HUDEP-2 (cell line): Measurements from ENCODE around the gene CCDC85B.

Experiments
- DNase-seq, 76 experiments: peaks; one replicate each; lab custom pipeline; 2025; ENCODE audit not compliant: unreplicated experiment in 76 of 76; lab: John Stamatoyannopoulos, UW

CCDC85B gene

DNA sequence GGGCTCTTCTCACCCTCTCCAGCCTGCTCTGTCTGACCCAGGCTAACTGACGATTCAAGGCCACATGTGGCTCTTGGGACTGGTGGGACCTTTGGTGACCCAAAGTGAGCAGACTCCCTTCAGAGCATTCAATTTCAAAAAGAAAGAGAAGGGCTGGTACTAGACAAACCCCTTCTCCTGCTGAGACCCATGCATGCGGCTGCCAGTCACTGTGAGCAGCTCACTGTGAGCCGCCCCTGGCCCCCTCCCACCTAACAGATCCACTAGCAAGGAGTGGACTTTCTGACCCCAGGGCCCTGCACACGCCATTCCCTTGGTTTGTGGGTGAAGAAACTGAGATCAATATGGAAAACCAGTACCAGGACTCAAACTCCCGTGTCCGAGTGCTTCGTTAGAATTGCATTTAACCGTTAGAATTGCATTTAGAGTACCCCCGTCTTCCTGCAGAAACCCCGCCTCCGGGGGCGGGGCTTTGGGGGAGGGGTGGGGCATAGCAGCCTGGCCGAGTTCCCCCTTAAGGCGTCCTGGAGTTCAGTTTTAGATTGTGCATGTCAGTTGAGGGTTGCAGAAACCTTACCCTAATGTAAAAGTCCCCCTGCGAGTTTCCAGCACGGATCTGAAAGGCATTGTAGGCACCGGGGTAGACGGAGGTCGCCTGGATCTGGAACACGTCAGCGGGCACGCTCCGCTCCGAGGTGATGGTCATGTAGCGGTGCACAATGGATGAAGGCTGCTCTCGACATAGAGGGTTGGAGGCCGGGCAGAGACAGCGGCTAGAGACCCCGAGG is 23.0 kb upstream of the CCDC85B start:
- peak in 4 of 76 experiments; percentile 3 to 15 (median 6) for DNase-seq

DNA sequence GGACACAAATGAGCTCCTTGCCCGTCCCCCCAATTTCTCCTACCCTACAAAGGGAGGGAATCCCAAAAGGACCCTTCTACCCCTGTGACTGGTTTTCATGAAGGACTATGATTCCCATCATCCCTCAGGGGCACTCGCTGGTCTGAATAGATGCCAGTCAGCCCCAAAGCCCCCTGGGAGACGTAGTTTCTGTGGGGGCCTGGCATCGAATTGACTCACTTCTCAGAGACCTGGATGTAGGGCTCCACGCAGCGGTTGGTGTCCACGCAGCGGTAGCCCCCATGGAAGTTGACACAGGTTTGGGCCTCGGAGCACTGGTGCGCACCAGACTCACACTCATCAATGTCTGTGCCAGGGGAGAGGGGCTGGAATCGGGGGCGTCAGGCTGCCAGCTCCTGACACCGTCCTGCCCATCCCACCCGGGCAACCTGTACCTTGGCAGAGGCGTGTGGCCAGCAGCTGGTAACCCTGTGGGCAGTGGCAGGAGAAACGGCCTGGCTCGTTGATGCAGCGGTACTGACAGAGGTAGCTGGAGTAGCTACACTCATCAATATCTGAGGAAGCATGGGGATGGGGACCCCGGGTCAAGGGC is 22.3 kb upstream of the CCDC85B start:
- DNase-seq = peak in 2 of 76 experiments; percentile 16 to 21

DNA sequence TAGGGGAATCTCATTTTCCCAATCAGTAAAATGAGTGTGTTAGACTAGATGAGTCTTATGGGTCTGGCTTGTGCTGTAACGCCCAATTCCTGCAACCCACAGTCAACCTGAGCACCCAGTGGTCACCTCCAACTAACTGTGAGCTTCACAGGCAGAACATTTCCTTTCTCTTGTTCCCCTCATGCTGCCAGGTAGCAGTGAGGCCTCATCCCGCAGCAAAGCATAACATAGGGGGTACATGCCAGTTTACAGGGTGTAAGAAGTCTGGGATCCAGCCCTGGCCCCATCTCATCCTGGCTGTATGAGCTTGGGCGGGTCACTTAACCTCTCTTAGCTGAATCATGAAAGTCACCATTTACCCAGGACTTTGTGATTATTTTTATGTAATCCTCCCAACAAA is 21.6 kb upstream of the CCDC85B start:
- DNase-seq = no peak

GRCh38 chr11:65869643-65870306 is 20.7 kb upstream of the CCDC85B start:
- DNase-seq = peak in 1 of 76 experiments; percentile 7

DNA sequence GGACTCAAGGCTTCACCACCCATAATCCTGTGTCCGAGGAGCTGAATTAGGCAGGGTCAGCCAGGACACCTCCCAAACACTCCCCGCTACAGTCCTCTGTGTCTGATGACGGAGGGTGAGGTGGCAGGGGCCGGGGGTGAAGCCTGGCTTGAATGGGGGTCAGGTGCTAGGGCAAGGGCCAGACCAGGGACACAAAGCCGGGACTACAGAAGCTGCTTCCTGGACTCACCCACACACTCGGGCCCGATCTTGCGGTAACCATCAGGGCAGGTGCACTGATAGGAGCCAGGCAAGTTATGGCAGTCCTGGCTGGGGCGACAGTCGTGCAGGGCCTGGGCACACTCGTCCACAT is 20.2 kb upstream of the CCDC85B start:
- DNase-seq = no peak

- DNase-seq = no peak
These were observed 19.5 kb upstream of the CCDC85B start for GRCh38 chr11:65870706-65871681.

DNA sequence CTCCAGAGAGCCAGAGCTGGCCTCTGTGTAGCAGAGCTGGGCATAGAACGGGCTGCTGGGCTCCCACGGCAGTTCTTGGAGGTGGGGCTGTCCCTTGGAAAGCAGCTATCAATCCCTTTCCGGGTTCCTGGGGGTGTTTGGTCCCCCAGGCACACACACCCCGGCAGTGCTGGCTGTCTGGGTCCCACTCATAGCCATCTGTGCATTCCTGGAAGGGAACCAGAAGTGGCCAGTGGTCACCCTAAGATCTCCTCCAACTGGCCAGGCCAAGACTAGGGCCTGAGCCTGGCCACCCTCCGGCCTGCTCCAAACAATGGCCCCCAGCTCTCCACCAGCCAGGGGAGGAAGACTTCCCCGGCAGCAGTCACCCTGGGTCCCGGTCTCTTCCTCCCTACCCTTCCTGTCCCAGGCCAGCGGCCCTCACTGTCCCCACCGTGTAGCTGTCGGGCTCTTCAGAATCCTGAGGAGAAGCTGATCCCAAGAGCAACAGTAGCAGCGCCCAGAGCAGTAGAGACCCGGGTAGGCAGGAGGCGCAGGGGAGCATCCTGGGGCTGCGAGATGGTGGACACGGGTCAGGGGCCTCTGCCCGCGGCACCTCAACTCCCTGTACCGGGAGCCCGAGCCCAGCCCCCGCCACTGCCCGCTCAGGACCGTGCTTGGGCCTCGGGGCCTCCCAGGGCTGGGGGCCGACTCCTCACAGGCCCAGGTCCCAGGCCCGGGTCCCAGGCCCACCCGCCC is 18.5 kb upstream of the CCDC85B start:
- no peak for DNase-seq

DNA sequence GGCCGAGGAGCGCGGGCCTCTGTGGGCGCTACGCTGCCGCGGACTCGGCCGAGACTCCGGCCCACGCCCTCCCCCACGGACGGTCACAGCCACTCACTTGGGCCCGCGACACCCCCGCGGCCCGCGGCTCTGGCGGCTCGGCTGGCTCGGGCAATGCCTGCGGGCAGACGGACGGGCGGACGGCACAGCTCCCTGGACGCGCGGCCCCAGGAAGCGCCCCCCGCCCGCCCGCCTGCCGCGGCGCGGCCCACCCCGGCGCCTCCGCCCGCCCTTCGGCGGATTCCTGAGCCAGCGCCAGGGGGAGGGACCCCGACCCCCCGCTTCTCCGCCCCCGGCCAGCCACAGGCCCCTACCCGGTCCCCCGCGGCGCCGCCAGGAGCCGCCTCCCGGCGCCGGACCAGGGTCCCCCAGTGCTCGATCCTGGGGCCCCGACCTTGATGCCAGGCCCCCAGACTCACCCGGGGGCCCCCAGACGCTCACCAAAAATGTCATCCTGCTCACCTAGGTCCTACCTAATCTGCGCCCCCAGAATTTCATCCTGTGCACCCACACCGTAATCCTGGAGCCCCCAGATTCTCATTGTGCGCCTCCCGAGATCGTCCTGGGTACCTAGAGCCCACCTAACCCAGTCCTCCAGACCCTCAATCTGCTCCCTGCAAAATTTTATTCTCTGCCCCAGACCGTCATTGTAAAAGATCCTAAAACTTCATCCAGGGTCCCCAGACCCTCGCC is 17.7 kb upstream of the CCDC85B start, which contains the start of gene EFEMP2:
Gene EFEMP2, minus strand, starts transcription at position 215 of the 732 bp plus-strand sequence. CDS start 446 bp downstream, outside the sequence.
- DNase-seq = no peak

- DNase-seq = peak in 73 of 76 experiments; percentile 58 to 96 (median 86)
These were observed 16.9 kb upstream of the CCDC85B start for GRCh38 chr11:65873318-65874156.

DNA sequence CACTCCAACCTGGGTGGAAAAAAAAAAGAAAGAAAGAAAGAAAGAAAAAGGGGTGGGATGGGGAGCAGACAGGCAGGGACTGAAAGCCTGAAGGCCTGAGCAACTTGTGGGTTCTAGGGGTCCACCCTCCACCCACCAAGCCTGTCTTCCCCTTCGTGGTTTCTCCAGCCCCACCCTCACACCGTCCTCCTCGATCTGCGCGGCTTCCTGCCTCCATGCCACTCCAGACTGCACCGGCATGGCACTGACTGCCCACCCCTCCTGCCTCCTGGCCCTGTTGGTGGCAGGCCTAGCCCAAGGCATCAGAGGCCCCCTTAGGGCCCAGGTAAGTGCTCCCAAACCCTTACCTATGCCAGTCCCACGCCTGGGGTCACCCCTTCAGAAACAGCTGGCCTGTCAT is 10.9 kb upstream of the CCDC85B start, which contains the start of gene CTSW:
Gene CTSW, plus strand, starts transcription at position 221 of the 400 bp plus-strand sequence. Its CDS starts 18 bp downstream, at position 239.
- no peak for DNase-seq

- DNase-seq = no peak
These were observed 10.4 kb upstream of the CCDC85B start for GRCh38 chr11:65880027-65880426.

GRCh38 chr11:65880844-65881421 is 9.5 kb upstream of the CCDC85B start:
- DNase-seq = no peak

DNA sequence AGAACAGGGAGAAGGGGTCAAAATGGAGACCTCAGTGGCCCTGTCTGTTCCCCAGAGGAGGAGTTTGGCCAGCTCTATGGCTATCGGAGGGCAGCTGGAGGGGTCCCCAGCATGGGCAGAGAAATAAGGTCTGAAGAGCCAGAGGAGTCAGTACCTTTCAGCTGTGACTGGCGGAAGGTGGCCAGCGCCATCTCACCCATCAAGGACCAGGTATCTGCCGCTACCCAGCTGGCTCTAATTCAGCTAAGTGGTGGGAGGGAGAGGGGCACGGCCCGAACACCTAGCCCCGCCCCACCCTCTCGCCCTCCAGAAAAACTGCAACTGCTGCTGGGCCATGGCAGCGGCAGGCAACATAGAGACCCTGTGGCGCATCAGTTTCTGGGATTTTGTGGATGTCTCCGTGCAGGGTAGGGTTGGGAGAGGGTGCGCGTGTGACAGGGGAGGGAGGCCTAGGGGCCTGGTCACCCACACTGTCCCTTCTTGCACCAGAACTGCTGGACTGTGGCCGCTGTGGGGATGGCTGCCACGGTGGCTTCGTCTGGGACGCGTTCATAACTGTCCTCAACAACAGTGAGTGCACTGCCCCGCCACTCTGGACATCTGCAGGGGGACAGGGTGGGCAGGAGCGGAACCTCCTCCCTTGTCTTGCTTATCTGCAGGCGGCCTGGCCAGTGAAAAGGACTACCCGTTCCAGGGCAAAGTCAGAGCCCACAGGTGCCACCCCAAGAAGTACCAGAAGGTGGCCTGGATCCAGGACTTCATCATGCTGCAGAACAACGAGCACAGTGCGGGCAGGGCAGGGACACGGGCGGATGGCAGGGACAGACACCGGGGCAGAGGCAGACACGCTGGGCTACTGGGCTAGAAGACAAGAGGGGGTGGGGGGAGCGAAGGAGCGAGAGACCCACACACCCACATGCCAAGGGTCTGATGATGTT is 8.1 kb upstream of the CCDC85B start:
- DNase-seq = no peak

DNA sequence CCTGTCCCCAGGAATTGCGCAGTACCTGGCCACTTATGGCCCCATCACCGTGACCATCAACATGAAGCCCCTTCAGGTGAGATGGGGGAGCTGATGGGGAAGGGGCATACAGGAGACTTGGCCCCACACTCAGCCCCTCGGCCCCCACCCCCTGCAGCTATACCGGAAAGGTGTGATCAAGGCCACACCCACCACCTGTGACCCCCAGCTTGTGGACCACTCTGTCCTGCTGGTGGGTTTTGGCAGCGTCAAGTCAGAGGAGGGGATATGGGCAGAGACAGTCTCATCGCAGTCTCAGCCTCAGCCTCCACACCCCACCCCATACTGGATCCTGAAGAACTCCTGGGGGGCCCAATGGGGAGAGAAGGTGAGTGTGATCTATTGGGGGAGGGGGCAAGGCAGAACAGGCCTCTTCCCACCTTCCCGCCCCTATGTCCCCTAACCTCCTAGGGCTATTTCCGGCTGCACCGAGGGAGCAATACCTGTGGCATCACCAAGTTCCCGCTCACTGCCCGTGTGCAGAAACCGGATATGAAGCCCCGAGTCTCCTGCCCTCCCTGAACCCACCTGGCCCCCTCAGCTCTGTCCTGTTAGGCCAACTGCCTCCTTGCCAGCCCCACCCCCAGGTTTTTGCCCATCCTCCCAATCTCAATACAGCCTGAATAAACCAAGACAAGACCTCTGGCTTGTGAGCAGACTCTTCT is 7.3 kb upstream of the CCDC85B start:
- no peak for DNase-seq

DNA sequence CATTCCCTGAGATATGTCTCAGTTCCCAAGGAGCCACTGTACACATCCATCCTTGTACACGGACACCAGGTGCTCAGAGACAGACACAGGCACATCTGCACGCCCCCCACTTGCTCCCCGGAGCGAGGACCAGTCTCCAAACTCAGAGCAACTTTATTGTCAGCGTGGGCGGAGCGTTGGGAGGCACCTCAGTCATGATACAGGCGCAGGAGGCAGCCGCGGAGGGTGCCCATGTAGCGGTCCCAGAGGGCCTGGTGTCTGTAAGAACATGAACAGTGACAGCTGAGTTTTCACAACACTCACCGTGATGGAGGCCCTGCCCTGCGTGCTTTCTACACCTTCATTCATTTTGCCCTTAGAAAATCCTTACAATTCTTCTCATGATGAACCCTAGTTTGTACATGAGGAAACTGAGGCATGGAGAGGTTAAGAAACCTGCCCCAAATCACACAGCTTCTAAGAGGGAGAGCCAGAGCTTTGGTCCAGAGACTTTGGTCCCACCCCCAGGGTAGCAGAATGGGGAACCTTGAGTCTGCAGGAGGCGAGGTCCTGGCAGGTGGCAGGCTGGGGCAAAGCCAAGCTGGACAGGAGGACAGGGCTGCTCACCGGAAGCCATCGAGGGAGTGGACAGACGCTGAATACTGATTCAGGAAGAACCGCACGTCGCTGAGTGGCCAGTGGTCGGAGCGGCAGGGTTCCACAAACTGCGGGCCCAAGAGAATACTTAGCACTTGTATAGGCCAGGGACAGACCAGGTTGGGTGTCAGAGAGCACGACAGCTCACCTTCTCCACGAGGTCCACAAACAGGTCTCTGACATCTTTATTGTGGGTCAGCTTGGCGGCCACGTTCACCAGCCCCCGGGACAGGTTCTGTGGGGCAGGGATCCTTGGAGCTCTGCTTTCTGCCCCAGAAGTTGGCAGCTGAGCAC is 6.4 kb upstream of the CCDC85B start:
- DNase-seq = no peak
